HG02973 (cell line): ENCODE measurements around the gene TMEM131L.

Experiments used
- ATAC-seq: cut with Tn5 transposase; IDR thresholded peaks from one replicate; pipeline ENCODE4 v1.9.1; 2021; ENCODE audit warnings: moderate library complexity; ENCODE audit not compliant: unreplicated experiment

Gene TMEM131L

GRCh38 chr4:153519687-153520086 lies 53.5 kb downstream of the TMEM131L start:
- ATAC-seq = no peak

- ATAC-seq = no peak
Observed at GRCh38 chr4:153520227-153520626, 54.1 kb downstream of the TMEM131L start.

GRCh38 chr4:153520801-153521329 lies 54.7 kb downstream of the TMEM131L start:
- ATAC-seq = peak; percentile 28

GRCh38 chr4:153521478-153521877 lies 55.3 kb downstream of the TMEM131L start:
- ATAC-seq = no peak

DNA sequence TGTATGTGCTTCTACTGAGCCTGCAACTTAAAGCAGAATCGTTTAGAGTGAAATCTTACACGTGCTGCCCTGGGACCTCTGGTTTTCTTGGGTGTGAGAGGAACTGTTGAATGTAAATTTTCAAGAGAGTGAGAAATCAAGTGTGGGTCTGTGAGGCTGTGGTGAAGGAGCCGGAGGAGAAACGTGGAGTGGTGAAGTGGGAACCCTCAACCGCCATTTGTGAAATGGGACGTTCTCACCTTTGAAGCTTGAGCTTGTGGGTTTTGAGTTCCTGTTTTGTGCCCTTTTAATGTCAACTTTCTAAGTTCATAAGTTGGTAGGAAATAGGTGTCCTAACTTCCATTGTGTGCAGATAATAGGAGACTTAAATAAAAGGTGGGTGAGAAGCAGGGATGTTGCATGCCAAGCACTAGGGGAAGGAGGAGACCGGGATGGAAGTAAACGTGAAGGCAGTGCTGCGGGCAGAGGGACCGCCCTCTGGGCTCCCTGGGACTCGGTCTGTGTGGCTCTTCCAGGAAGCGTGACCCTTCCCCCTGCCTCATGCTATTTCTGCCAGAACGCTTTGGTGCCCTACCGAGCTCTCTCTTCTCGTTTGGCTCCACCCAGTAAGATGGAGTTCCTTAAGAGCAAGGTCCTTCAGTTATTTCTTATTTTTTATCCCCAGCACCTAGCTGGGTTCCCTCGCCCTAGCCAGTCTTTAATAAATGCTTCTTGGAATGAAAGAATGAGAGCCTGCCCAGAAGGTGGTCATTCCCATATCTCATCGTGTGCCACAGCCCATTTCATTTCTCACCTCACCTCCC lies 56.0 kb downstream of the TMEM131L start:
- ATAC-seq = peak; percentile 22

- ATAC-seq = peak; percentile 51
Observed at GRCh38 chr4:153522802-153523094, 56.6 kb downstream of the TMEM131L start.

DNA sequence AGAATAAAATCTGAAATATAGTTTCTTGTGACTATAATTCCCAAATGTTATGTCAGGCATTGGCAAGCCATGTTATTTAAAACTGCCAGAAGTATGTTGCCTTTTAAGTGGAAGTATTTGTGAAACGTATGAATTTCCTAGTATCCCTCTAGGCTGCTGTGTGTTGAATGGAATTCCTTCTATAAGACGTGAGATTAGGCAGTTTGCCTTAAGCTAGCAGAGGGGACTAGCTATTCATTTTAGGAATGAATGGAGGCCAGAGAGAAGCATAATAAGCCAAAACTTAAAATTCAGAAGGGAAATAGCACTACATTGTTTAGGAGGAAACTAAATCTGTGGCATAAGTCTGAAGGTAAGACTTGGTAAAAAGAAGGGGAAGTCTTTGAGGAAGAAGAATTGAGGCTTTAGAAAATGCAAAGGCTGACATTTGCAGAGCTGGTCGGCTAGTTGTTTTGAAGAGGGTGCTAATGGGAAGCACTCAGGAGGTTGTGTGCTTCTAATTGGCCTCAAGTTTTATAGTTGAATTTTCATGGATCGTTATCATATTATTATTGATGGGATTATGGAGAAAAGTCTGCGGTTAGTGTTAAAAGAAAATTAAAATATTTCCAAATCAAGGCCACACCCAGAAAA lies 57.1 kb downstream of the TMEM131L start:
- ATAC-seq = no peak

DNA sequence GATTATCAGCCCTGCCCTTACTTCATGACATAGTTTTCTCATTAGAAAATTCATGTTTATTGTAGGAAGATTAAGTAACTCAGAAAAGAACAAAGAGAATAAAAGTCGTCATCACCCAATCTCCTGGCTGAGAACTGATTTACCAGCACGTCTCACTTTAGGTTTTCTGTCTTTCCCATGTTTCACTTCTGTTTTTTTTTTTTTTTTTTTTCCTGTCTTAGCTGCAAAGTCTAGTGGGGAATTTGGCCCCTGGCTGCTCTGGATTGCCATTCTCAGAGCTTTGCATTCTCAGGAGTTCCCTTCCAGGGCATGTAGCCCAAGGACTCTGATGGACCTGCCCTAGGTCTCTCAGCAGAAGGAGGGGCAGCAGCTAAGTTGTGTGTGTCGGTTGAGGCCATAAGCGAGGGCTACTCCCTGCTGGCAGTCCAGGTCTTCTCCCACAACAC lies 57.8 kb downstream of the TMEM131L start:
- ATAC-seq = no peak

DNA sequence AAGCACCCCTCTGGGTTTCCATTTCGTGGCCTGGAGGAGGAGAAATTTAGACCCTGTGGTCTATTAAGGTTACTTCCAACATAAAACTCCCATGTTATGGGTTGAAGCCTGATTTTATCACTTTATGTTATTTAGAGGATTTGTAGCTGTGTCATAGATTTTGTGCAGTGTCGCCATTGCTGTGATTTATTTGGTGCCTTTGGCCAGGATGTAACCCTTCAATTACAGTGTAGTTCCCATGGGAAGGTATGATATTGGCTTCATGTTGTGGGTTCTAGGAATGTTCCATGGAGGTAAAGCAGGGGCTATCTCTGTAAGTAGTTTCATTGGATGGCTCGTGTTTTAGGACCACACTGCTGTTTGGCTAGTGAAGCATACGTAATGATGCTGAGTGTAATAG lies 58.5 kb downstream of the TMEM131L start:
- ATAC-seq = no peak

GRCh38 chr4:153527690-153528089 lies 61.5 kb downstream of the TMEM131L start:
- ATAC-seq = no peak

GRCh38 chr4:153528705-153529485 lies 62.7 kb downstream of the TMEM131L start:
- peak; percentile 39 for ATAC-seq

DNA sequence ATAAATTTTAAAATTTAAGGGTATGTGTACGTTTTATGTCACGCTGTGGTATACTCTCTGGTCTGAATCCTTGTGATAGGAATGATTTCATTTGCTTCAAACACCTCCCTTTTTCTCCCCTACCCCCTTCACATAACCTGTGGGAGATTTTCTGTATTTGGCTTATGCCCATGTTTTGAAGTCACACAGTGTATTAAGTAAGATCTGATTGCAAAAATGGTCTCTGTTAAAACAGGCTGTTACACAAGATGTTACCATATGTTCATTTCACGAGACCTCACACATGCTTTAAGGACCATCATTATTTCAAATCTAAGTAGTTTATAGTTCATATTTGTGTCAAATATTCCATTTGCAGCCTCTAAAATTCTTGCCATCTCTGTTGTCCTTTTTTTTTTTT lies 63.5 kb downstream of the TMEM131L start:
- peak; percentile 2 for ATAC-seq

GRCh38 chr4:153530284-153530999 lies 64.3 kb downstream of the TMEM131L start:
- no peak for ATAC-seq

DNA sequence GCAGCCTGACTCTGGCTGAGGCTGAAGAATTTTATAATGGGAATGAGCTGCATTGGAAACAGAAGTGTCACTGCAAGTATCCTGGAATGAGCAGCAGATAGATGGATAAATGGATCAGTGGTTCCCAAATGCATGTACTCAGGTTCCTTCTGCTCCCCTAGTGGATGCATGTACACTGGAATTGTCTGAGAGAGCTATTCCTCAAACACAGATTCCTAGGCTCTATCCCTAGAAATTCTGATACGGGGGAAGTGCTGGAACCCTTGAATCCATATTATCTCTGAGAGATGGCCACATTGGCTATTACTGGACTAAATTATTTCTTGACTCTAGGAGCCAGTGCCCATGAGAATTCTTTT lies 64.8 kb downstream of the TMEM131L start:
- no peak for ATAC-seq

- ATAC-seq = no peak
Observed at GRCh38 chr4:153531976-153532626, 65.9 kb downstream of the TMEM131L start.

DNA sequence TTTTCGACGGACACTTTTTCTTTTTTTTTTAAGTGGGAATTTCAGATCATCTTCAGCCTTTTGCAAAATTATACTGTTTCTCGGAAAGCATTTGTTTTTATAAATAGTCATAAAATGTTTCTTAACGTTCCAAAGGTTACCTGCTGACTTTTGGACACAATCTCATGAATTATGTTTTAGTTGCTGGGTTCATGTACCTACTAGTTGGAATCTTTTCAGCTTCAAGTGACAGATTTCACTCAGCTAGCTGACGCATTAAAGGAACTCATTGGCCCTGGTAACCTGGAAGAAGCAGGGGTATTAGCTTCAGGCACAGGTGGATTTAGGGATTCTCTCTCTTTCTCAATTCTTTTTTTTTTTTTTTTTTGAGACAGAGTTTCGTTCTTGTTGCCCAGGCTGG lies 66.5 kb downstream of the TMEM131L start:
- no peak for ATAC-seq

GRCh38 chr4:153533387-153533786 lies 67.2 kb downstream of the TMEM131L start:
- ATAC-seq = no peak

GRCh38 chr4:153534792-153535629 lies 68.9 kb downstream of the TMEM131L start:
- no peak for ATAC-seq

DNA sequence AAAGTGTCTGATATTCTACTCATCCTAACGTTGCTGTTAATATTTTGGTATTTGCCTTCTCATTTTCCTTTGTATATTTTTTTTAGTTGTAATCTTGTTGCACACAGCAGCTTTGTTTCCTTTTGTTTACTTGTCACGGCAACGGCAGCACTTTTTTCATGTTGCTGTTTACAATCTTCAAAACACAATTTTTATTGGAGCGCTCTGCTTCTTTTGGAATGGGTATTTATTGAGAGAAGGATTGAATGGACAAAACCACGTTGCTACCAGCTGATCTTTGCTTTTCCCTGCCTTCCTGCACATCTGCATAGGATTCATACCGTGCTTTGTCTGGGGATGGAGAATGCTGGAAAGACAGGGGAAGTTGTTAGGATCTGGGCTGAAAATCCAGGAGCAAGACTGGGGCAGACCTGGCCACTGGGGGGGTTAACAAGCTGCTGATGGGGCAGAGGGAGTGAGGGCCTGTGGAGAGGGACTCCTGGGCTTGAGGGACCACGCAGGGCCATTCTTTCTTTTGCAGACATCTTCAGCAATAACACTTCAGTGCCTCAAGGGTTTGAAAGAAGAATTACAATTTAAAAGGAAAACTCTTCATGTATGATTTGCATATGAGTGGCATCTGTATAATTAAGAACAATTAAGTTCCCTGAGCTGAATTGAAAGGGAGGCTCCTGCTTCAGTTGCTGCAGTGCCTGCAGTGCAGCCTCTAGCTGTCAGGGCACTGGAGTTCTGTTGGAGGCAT lies 69.8 kb downstream of the TMEM131L start:
- ATAC-seq = no peak
